SK-N-DZ (cell line): ENCODE measurements around the gene CRYZL1. TPM values are rescaled to one million over a fixed set of nuclear protein-coding genes. Genes with fewer than 3 reads are reported as not detected.
"Not testable (repeated sequence)": the region's sequence is repeated elsewhere in the genome, so short reads cannot be mapped to it uniquely, and the experiment has no call there.

Source experiments
- DNase-seq: peaks from one replicate; pipeline ENCODE4 v3.0.0-alpha.2; 2015; ENCODE audit warnings: low spot score
- polyA plus RNA-seq, 2 experiments: library from polyadenylated mRNA; depleted of rRNA; stranded (reverse); fragments of >200 nt; gene quantifications; 2 replicates each; pipeline ENCODE4 v1.2.3, GENCODE V29; 2014

Gene CRYZL1
- polyA plus RNA-seq (2014; cell fraction: cytosol; rRNA removed): 15.7 and 27.6 TPM in 2 replicates
- polyA plus RNA-seq (2014; cell fraction: nucleus; rRNA removed): 49.1 and 67.3 TPM in 2 replicates

DNA sequence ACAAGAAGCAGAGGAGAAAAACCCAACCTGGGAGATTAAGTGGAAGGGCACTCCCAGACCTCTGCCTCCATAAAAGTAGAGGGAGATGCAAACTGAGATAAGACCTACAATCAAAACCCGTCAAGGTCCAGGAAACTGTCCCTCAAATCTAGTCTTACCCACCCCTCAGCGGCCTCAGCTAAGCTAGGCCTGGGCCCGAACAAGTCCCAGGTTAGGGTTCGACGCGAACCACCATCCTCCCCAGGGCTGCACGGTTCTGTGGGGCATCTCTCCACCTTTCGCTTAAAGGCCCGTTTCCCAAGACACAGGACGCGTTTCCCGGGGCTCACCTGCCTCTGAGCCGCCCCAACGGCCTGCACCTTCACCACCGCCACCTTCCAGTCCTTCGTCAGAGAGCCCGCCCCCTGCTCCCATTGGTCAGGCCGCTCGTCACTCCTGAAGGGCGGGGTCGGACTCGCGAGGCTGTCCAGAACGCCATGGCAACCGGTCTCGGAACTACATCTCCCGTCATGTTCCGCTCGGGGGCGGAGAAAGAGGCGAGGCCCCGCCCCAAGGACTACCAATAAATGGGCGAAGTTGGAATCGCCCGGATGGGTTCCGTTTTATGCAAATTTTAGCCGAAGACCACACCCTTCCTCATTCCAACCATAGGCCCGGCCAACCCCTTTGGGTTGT lies at the start of gene CRYZL1:
CRYZL1 (minus strand) TSS at position 390 of the 675 bp plus-strand sequence. CDS start 10,190 bp downstream, outside the sequence.
- DNase-seq: peak; percentile 99

DNA sequence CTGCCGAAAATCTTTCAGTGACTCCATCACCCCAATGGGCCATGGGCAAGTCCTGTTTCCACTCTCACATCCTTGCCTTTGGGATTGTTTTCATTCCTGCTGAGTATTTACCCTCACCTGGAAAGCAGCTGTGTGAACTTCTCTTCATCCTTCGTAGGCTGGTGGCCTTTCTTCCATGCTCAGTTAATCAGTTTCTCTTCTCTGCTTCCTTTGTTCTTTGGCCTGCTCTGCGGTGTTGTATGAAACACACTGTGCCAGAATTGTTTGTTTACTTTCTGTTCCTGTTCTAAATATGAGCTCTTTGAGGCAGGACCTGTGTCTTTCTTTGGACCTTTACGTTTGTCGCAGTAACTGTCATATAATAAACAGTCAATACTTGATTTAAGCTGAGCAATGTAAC lies 49.3 kb upstream of the CRYZL1 start:
- no peak for DNase-seq

- DNase-seq: no peak
Measured at GRCh38 chr21:33688353-33688752, 46.8 kb upstream of the CRYZL1 start.

DNA sequence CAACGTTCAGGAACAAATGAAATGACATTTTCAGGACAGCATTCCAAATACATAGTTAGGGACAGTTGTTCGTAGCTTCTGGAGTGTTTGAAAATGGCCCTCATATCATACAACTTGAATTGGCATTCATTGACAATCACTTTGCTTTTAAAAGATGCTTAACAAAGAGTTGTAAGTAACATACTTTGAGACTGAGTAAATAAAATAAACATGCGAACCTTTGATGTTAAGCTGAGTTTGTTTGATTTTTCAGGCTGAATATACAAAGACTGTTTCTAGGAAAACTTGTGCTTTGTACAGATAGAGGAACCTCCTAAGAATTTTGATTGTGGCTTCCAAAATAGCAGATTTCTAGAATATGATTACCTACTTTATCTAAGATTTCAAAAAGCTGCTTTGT lies 46.1 kb upstream of the CRYZL1 start:
- DNase-seq: no peak

DNA sequence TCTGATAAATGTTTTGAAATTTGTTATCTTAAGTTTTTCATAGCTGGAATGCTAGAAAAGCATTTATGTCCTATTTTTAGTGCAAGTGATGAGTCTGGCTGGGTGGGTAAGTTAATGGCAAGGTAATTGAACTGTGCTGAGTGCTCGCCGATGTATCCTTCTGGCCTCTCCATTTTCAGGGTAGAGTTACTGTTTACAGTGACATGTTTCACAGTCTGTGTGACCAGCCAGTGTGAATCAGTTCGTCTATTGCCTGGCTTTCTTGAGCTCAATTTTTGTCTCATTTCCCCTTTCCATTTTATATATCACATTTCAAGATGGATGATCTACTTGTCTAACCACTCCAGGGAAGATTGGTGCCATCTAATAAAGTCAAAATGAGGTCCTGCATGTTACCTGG lies 44.8 kb upstream of the CRYZL1 start:
- DNase-seq: no peak

DNA sequence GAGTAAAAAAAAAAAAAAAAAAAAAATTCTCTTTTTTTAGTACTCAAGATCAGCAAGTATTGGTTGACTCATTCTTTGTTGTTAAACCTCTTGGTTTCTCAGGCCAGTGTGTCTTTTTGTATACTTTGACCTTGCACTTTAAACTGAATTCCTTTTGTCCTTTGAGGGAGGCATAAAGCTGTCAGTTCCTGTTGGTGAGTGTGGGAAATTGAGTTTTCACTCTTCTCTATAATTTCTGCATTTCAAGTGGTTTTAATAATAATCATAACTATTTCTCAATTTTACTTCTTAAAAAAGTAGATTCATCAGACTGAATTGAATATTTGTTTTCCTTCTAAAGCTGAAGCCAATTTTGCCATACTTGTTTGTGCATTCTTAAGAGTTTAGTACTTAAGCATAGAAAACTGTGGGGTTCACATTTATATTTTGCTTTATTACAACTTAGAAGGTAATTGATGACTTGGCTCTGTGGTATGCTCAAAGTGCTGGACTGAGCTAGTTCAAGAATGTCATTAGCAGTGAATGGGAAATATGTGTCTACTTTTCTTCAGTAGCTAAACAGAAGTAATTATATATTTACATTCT lies 44.2 kb upstream of the CRYZL1 start:
- DNase-seq: no peak

- DNase-seq: no peak
Measured at GRCh38 chr21:33684923-33685560, 43.5 kb upstream of the CRYZL1 start.

GRCh38 chr21:33684068-33684467 lies 42.5 kb upstream of the CRYZL1 start:
- peak; percentile 61 for DNase-seq

DNA sequence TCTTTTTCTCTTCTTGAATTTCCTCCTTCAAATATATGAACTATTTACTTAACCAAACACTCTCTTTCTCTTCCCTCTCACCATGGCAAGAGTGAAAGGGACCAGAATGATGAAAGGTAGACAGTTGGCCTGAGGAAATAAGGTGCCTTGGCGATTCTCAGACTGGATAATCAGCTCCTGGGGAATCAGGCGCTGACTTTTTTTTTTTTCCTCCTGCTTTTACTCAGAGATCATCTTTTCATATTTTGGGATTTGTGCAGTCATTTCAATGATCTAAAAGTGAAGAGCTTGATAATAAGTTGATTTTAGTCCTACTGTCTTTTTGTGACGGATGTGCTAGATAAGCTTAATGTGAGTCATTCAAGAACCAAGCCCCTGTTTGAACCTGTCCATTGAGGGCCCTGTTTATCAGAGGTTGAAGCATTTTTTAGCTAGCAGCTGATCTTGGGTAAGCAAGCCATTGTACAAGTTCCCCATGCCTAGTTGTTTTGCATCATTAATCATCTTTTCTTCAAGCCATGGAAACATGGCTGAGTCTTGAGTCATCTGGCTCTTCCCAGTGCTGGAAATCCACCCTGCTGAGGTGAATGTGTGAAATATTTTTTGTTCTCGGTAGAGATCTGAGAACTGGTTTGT lies 41.6 kb upstream of the CRYZL1 start:
- no peak for DNase-seq

DNA sequence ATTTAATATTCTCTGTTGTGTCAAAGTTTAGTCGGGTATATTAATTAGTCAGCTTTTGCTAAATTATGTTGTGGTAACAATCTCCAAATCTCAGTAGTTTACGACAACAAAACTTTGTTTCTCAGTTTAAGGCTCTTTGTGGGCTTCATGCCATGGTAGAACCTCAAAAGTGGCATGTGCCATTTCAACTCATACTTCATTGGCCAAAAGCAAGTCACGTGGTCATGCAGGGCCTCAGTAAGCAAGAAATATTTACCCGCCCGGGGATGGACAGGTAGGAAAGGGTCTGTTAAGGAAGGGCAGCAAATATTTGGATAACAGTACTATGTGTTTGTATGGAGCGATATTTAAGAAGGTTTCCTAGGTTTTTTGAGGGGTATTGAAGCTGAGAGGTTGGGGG lies 39.3 kb upstream of the CRYZL1 start:
- no peak for DNase-seq

DNA sequence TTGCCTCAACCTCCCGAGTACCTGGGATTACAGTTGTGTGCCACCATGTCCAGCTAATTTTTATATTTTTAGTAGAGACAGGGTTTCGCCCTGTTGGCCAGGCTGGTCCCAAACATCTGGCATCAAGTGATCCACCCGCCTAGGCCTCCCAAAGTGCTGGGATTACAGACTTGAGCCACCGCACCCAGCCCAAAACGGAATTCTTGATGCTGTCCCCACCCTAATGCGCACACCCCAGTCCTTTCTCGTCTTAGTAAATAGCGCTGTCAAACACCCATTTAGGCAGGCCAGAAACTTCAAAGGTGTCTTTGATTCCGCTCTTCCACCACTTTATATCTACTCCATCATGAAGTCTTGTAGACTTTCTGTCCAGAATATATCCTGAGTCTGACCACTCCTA lies 35.9 kb upstream of the CRYZL1 start:
- no peak for DNase-seq

DNA sequence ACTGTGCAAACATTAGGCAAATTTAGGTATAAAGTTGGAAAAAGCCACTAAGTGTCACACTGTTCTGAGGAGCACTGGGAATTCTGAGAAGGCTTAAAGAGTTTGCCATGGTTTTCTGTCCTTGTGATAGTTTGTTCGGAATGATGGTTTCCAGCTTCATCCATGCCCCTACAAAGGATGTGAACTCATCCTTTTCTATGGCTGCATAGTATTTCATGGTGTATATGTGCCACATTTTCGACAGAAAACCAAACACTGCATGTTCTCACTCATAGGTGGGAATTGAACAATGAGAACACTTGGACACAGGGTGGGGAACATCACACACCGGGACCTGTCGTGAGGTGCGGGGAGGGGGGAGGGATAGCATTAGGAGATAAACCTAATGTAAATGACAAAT lies 35.1 kb upstream of the CRYZL1 start:
- DNase-seq: not testable (repeated sequence)

DNA sequence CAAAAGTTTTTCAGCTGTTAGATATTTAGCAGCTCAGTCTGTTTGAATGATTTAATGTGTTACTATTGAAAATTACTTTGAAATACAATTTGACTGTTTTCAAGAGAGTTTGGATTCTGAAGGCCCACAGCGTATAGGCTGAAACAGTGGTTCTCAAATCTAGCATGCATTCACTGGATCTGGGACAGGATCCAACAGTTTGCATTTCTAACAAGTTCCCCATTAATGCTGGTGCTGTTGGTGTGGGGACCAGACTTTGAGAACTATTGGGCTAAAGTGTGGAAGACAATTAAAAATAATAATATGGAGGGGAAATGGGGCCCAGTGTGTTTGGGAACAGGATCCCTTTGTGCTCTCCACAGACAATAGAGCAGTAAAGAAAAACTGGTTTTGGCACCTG lies 32.7 kb upstream of the CRYZL1 start:
- no peak for DNase-seq

DNA sequence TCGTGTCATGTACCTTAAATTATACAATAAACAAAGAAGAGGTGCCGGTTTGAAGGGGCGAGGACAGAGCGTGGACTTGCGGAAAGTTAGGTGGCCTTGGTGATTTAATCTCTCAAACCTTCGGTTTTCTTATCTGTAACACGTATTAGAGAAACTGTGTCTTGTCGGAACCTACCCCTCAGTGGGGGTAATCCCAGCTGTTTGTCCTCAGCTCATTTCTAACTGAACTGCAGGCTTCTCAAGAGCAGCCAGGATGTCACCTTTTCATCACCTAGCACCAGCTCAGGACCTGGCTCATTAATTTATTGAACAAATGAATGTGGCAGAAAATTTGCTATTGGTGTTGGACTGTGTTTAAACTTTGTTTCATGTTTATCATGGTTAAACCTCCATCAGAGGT lies 31.9 kb upstream of the CRYZL1 start:
- no peak for DNase-seq

DNA sequence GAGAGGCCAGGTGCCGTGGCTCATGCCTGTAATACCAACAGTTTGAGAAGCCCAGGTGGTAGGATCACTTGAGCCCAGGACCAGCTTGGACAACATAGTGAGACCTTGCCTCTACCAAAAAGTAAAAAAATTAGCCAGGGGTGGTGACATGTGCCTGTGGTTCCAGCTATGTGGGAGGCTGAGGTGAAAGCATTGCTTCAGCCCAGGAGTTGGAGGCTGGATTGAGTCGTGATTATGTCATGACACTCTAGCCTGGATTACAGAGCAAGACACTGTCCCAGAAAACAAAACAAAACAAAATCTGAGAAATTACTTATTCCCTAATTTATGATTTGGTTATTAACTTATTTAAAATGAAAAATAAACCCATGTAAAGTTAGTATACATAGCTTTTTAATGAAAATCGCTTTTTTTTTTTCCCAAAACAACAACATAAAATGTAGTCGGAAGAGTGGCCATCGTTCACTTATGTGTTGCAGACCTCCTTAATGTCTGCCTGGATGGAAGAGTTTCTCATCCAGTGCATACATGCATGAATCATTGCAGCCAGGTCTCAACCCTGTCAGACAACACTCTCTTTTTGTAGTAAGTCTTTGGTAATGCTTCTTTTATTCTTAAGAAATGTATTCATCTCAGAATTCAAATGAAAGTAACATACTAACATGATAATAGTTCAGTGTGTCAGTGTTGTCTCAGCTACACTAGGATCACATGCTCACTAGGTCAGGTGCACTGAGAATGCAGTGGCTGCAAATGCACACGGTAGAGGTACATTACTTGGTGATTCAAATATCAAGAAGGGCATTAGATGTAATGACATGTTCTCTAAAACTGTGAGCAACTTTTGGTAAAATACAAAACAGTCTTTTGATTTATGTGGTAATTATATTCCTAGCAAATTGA lies 28.8 kb upstream of the CRYZL1 start:
- DNase-seq: no peak

DNA sequence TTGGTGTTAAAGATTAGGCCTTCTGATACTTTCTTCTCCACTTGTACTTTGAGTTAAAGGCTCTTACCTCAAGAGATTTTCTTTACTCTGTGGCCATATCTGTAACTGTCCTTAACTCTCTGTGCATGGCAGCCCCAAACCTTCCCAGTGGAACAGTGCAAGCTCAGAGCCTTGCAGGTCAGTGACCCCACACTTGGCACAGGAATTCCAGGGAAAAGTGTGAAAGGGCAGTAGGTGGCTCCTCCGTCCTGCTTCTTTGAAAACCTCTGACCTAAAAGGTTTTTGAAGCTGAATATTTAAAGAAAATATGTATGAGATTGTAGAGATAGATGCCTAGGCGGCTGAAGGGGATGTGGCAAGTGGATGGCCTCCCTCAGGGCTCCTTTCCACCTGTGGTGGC lies 27.1 kb upstream of the CRYZL1 start:
- no peak for DNase-seq

GRCh38 chr21:33668180-33668579 lies 26.6 kb upstream of the CRYZL1 start:
- no peak for DNase-seq

DNA sequence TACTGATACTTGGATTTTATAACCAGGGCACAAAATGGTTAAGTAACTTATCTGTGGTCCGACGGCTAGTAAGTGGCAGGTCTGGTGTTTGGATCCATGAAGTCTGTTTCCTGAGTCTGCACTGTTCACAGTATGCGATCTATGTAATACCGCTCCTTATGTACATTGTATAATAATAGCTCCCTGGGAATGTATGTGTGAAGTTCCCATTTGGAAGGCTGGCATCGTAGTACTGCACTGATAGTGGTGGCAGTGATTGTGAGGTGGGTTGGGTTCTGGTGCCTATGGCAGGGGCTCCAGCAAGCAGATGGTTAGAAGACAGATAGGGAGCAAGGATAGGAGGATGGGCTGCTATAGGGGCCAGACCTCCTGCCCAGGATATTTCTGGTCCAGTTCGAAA lies 26.1 kb upstream of the CRYZL1 start:
- no peak for DNase-seq

DNA sequence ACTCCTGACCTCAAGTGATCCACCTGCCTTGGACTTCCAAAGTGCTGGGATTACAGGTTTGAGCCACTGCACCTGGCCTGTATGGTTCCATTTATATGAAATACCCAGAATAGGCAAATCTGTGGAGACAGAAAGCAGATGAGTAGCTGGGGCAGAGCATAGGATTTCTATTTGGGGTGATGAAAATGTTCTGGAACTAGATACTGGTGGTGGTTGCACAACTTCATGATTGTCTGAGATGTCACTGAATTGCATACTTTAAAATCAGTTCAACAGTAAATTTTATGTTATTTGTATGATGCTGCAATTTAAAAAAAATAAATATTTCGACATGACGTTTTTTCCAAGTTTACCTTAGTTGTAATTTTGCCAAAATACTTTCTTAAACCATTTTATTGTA lies 24.6 kb upstream of the CRYZL1 start:
- no peak for DNase-seq

- DNase-seq: no peak
Measured at GRCh38 chr21:33664135-33664534, 22.6 kb upstream of the CRYZL1 start.

- no peak for DNase-seq
Measured at GRCh38 chr21:33663241-33663640, 21.7 kb upstream of the CRYZL1 start.
